H1 (cell line): Measurements from ENCODE around the gene FBXO17. TPM values are rescaled to one million over a fixed set of nuclear protein-coding genes. Genes with fewer than 3 reads are reported as not detected.

Experiments used
- ASH2L ChIP-seq: fragments of 200-600, 300-600 bp; sonication (generic); IDR thresholded peaks from one replicate; pipeline ENCODE4 v1.7.1; 2017; ENCODE audit warnings: low read length
- BCL11A ChIP-seq, 2 experiments: IDR thresholded peaks; one replicate each; pipeline ENCODE4 v1.6.1; 2011; ENCODE audit warnings: low read depth in 2 of 2, low read length in 2 of 2, mild to moderate bottlenecking in 2 of 2
- CBX5 ChIP-seq: fragments of 300-800, 300-1000 bp; sonication (generic); IDR thresholded peaks from 2 replicates; pipeline ENCODE4 v1.7.1; 2016; ENCODE audit warnings: antibody characterized with exemption, low read length, low read depth
- CHD1 ChIP-seq: IDR thresholded peaks from 2 replicates; pipeline ENCODE4 v1.6.1; 2012; ENCODE audit warnings: low read depth, low read length, improper control_type of control experiment
- E2F6 ChIP-seq: IDR thresholded peaks from 2 replicates; pipeline ENCODE4 v1.6.1; 2012; ENCODE audit warnings: inconsistent platforms
- EP300 ChIP-seq, 2 experiments: IDR thresholded peaks; 1 replicate in 1 of 2; 2 replicates in 1 of 2; pipeline ENCODE4 v1.6.1; 2011 to 2012; ENCODE audit warnings: low read depth in 2 of 2, low read length in 2 of 2, mild to moderate bottlenecking in 2 of 2, borderline replicate concordance in 1 of 2, inconsistent platforms in 1 of 2, moderate library complexity in 1 of 2
- EZH2 ChIP-seq: fragments of 200-600 bp; sonication (generic); IDR thresholded peaks from 2 replicates; pipeline ENCODE4 v1.7.1; 2012; ENCODE audit warnings: low read depth, mild to moderate bottlenecking, moderate library complexity, low read length, inconsistent platforms; ENCODE audit not compliant: severe bottlenecking
- HDAC2 ChIP-seq, 2 experiments: fragments of 300-600 bp in 1 of 2; sonication (generic) in 1 of 2; IDR thresholded peaks; 2 replicates each; pipeline ENCODE4 v1.6.1; 2011 to 2012; ENCODE audit warnings: low read depth in 2 of 2, low read length in 2 of 2, mild to moderate bottlenecking in 2 of 2, moderate library complexity in 2 of 2, borderline replicate concordance in 1 of 2, inconsistent platforms in 1 of 2
- HDAC6 ChIP-seq: IDR thresholded peaks from one replicate; pipeline ENCODE4 v1.7.1; 2012; ENCODE audit warnings: low read depth, mild to moderate bottlenecking, inconsistent platforms, low read length, moderate library complexity
- JUND ChIP-seq: IDR thresholded peaks from 2 replicates; pipeline ENCODE4 v1.6.1; 2011; ENCODE audit warnings: mild to moderate bottlenecking, improper control_type of control experiment, low read length
- KDM5A ChIP-seq: fragments of 200-600 bp; IDR thresholded peaks from 2 replicates; pipeline ENCODE4 v1.7.1; 2012; ENCODE audit warnings: mild to moderate bottlenecking, low read length, inconsistent platforms, mixed read lengths
- MAFK ChIP-seq: IDR thresholded peaks from 2 replicates; pipeline ENCODE4 v1.6.1; 2012; ENCODE audit warnings: low read depth, mild to moderate bottlenecking, improper control_type of control experiment, low read length
- MAX ChIP-seq: IDR thresholded peaks from 2 replicates; pipeline ENCODE4 v1.6.1; 2012; ENCODE audit warnings: inconsistent platforms
- NANOG ChIP-seq: IDR thresholded peaks from 2 replicates; pipeline ENCODE4 v1.6.1; 2011; ENCODE audit warnings: low read length, low read depth, mild to moderate bottlenecking, inconsistent platforms; ENCODE audit not compliant: insufficient read depth, poor library complexity, severe bottlenecking
- POLR2A ChIP-seq, 2 experiments: IDR thresholded peaks; 1 replicate in 1 of 2; 2 replicates in 1 of 2; pipeline ENCODE4 v1.6.1; 2011; ENCODE audit warnings: low read depth in 2 of 2, low read length in 2 of 2, mild to moderate bottlenecking in 2 of 2; ENCODE audit errors: control extremely low read depth in 1 of 2
- POLR2AphosphoS5 ChIP-seq: IDR thresholded peaks from 2 replicates; pipeline ENCODE4 v1.6.1; 2011; ENCODE audit warnings: low read depth, low read length
- SAP30 ChIP-seq: fragments of 300-600 bp; sonication (generic); IDR thresholded peaks from 2 replicates; pipeline ENCODE4 v1.7.1; 2012; ENCODE audit warnings: low read length, moderate library complexity, mild to moderate bottlenecking, inconsistent platforms; ENCODE audit not compliant: insufficient read depth, insufficient replicate concordance
- SIRT6 ChIP-seq: IDR thresholded peaks from one replicate; pipeline ENCODE4 v1.7.1; 2012; ENCODE audit warnings: low read length, inconsistent platforms
- SP2 ChIP-seq: IDR thresholded peaks from 2 replicates; pipeline ENCODE4 v1.6.1; 2012; ENCODE audit warnings: mild to moderate bottlenecking, low read length, inconsistent platforms
- TAF7 ChIP-seq: optimal IDR thresholded peaks from 2 replicates; pipeline ENCODE3; 2011; ENCODE audit warnings: low read depth, mild to moderate bottlenecking, inconsistent platforms, low read length, moderate library complexity, borderline replicate concordance
- TCF12 ChIP-seq: IDR thresholded peaks from 2 replicates; pipeline ENCODE4 v1.6.1; 2011; ENCODE audit warnings: low read depth, mild to moderate bottlenecking, low read length
- TEAD4 ChIP-seq: IDR thresholded peaks from 2 replicates; pipeline ENCODE4 v1.6.1; 2012; ENCODE audit warnings: low read depth, low read length, inconsistent platforms, mixed read lengths
- ZNF274 ChIP-seq: IDR thresholded peaks from 2 replicates; pipeline ENCODE4 v1.7.0; 2012; ENCODE audit warnings: low read length, borderline replicate concordance; ENCODE audit errors: extremely low read depth
- polyA plus RNA-seq, 7 experiments: library from polyadenylated mRNA; depleted of rRNA in 3 of 7; stranded (reverse) in 5 of 7; unstranded in 2 of 7; fragments of >200 nt in 5 of 7; fragments of 200-250 nt in 2 of 7; gene quantifications; 1 replicate in 5 of 7; 2 replicates in 1 of 7; 4 replicates in 1 of 7; pipeline versions ENCODE4 v1.2.1 to v1.2.3, GENCODE V29; 2011 to 2013; ENCODE audit warnings: missing spikeins in 2 of 7, mixed read lengths in 2 of 7
- total RNA-seq: library from RNA; stranded (reverse); fragmentation: NEBNext Ultra II Directional; extraction: Animal tissue kit (Norgen Biotek cat#: 25700); gene quantifications from 2 replicates; pipeline ENCODE4 v1.2.1, GENCODE V29; 2021

Gene FBXO17
- total and polyA plus RNA-seq, 2 of the 8 experiments (the other 6 are each of a cell fraction or from before 2014, with no cell fraction given) = 11.7 to 15.3 TPM

GRCh38 chr19:38929929-38930775 lies 45.4 kb downstream of the FBXO17 start, which contains the start of gene SARS2 (continued):
- no peak for TF ChIP-seq SAP30
- no peak for TF ChIP-seq ZNF274
- 0 out of 2 replicates have a peak, but pooled peaks have one; percentile 22 for TF ChIP-seq JUND
- TF ChIP-seq POLR2A (IDR thresholded peaks at IDR 0.05; ENCODE audit: control extremely low read depth in 1 of 2, low read depth in 2 of 2, low read length in 2 of 2) = peak; percentile 97 to 99
- no peak for TF ChIP-seq SIRT6
- no peak for TF ChIP-seq MAFK
- no peak for TF ChIP-seq TCF12
- TF ChIP-seq E2F6 = no peak
- no peak for TF ChIP-seq CHD1
- peak; percentile 93 for TF ChIP-seq TAF7
- TF ChIP-seq KDM5A = peak; percentile 72; the same call in 1 of the 2 replicates
- TF ChIP-seq SP2 = no peak
- peak; percentile 88 for TF ChIP-seq TEAD4
- TF ChIP-seq MAX = peak; percentile 57
- no peak for TF ChIP-seq HDAC6
- TF ChIP-seq BCL11A (IDR thresholded peaks at IDR 0.05; ENCODE audit: low read depth in 2 of 2, low read length in 2 of 2) = no peak
- TF ChIP-seq POLR2AphosphoS5 = peak; percentile 97
- TF ChIP-seq ASH2L = peak; percentile 98
- no peak for TF ChIP-seq CBX5
- TF ChIP-seq EZH2 = no peak
- TF ChIP-seq HDAC2 (IDR thresholded peaks at IDR 0.05; ENCODE audit: borderline replicate concordance in 1 of 2, low read depth in 2 of 2, low read length in 2 of 2) = 0 out of 4 replicates have a peak, but pooled peaks of 1 of the 2 experiments have one; percentile 1
- no peak for TF ChIP-seq NANOG
- TF ChIP-seq EP300 (IDR thresholded peaks at IDR 0.05; ENCODE audit: borderline replicate concordance in 1 of 2, low read depth in 2 of 2, low read length in 2 of 2) = no peak
